HG03457 (cell line): ENCODE data around the gene CHN2.
"Not testable (repeated sequence)": the region's sequence is repeated elsewhere in the genome, so short reads cannot be mapped to it uniquely, and the experiment has no call there.

Source experiments
- ATAC-seq: cut with Tn5 transposase; IDR thresholded peaks from one replicate; pipeline ENCODE4 v1.9.1; 2021; ENCODE audit warnings: moderate number of reproducible peaks; ENCODE audit not compliant: unreplicated experiment

CHN2 gene

DNA sequence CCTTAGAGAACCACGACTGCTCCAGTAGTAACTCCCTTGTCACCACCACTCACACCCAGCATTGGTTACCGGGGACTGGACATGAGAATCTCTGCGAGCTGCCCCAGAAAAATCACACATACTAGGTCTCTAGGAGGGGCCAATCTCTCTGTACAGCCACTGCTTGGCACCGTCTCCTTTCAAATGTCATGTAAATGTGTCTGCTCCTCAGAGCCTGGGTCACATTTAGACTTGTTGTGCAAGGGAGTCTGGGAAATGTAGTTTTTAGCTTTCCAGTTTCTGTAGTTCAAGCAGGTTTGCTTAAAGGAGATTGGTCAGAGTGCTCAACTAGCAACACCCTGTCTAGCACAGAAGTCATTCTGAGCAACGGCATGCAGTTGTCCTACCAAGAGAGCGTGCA, 60.0 kb downstream of the CHN2 start:
- no peak for ATAC-seq

DNA sequence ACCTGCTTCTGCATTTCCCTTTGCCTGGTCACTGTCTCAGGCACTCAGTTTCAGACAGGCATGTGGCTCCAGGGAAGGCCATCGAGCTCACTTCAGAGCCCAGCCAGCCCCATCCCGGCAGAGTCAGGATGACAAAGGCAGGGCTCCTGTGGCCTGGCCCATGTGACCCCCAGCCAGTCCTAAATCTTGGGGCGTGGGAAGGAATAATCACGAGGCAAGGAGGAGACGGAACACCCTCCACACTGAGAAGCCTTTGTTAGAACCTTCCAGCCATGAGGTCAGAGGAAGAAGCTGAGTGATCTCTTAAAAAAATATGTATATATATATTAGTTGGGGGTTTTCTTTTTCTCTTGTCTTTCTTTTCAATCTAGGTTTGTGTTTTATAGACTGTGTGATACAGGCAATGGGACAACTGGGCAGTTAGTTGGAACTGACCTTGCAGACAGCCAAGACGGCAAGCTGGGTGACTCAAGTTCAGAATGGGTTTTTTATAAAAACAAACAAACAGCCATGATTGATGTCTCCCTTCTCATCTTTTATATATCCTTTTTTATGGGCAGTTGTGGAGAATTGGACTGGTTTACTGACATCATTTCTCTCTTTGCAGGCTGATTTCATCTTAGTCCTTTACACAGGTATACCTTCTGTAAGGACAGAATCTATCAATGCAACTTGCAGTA, 60.8 kb downstream of the CHN2 start:
- no peak for ATAC-seq

DNA sequence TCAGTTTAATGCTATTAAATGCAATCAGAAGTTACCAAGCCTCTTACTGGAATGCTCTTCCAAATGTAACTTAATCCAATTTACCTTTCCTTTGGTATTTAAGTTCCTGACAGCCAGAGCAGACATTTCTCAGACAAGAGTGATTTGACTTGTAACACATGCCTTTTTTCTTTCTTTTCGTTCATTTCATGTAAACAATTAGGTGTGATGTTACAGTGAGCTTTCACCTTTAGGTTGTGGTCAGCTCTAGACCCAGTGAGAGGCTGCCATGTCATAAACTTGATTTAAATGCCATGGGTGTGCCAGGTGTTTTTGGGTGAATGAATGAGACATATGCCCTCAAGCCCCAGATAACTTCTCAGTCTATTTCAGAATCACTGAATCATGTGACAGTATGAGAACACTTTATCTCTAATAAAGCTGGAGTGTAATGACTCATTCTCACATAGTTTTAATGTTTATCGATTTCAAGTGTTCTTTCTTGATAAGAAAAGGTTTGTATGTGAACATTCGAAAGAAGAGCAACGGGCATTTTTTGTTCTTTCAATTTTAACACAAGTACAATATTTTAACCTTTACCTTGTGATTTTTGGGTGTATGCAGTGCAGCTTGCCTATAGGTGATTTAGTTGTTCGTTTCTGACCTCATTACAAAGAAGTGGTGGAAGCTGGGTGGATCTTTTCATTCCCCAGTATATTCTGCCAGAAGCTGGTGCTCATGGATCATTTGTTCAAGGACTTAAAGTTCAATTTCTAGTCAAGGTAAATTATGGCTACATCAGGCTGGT, 61.5 kb downstream of the CHN2 start:
- ATAC-seq = no peak

DNA sequence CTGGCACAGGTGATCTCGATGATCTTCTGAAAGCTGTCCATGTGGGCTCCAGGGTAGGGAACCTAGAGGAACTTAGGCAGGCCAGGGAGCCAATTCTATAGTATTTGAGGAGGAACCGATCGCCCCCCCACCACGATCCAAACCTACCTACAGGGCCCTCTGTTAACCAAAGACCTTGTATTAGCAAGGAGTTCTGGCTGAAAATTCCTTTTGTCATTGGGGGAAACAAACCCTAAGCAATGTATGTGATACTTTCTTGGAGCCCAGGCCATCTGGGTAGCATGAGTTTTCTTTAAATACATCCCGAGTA, 62.1 kb downstream of the CHN2 start:
- no peak for ATAC-seq

DNA sequence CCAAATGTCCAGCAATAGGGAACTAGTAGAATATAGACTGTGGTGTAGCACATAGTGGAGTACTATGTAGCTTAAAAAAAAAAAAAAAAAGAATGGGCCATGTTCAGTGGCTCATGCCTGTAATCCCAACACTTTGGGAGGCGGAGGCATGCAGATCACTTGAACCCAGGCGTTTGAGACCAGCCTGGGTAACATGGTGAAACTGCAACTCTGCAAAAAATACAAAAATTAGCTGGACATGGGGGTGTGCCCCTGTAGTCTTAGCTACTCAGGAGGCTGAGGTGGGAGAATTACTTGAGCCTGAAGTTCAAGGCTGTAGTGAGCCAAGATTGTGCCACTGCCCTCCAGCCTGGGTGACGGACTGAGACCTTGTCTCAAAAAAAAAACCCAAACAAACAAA, 64.4 kb downstream of the CHN2 start:
- ATAC-seq = no peak

DNA sequence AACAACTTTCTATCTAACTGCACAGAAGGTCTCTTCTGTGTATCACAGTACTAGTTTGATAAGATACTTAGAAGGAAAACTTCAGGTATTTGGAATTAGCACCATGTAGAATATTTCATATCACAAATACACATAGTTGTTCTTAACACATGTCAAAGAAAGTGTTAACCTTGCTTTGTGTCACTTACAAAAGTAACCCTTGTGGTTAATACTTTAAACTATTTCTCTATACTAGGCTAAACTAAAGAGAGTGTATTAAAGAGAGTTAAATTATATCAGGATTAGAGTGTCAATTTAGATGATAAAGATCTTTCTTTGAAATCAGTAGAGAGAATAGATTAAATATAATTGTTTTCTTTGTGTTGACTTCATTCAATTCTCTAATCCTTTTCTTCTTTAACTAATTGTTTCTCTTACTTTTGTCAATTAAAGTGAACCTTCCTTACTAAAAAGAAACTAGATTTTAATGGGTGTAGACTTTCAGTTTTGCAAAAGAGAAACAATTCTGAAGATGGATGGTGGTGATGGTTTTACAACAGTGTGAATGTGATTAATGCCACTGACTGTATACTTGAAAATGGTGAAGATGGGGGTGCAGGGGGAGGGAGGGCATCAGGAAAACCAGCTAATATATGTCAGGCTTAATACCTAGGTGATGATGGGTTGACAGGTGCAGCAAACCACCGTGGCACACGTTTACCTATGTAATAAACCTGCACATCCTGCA, 67.8 kb downstream of the CHN2 start:
- no peak for ATAC-seq

DNA sequence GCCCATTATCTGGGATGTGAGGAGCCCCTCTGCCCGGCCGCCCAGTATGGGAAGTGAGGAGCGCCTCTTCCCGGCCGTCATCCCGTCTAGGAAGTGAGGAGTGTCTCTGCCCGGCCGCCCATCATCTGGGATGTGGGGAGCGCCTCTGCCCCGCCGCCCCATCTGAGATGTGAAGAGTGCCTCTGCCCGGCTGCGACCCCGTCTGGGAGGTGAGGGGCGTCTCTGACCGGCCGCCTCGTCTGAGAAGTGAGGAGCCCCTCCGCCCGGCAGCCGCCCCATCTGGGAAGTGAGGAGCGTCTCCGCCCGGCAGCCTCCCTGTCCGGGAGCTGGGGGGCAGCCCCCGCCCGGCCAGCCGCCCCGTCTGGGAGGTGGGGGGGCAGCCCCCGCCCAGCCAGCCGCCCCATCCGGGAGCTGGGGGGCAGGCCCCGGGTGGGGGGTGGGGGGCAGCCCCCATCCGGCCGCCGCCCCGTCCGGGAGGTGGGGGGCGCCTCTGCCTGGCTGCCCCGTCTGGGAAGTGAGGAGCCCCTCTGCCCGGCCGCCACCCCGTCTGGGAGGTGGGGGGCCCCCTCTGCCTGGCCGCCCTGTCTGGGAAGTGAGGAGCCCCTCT, 69.1 kb downstream of the CHN2 start:
- ATAC-seq = not testable (repeated sequence)

DNA sequence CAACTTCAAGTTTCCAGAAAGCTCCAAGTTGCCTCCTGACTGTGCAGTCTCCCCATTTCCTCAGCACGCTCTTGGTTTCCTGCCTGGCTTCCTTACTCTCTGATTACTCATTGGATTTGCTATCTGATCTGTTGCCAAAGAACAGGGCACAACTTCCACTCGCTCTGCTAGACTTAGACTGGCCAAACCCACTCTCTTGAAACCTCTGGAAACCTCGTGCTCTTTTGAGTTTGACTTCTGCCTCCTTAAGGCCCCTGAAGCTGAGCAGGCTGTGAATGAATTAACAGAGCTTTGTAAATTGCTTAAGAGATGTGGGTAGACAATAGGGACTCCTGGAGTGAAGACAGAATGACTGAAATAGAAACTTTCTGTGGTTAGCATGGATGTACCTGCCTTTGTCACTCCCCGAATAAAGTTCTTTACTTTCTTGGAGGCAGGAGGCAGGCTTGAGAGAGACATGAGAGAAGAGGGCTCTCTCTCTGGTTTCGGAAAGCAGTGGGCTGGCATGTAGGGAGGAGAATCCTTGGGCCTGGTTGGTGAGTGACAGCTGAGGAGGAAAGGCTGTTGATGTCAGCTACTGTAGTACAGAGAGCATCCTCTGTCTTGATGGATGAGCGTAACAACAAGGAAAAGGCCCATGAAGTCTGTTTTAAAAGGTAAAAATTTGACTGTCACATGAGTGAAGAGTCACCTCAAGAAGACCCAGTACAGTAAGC, 70.8 kb downstream of the CHN2 start:
- ATAC-seq = no peak

DNA sequence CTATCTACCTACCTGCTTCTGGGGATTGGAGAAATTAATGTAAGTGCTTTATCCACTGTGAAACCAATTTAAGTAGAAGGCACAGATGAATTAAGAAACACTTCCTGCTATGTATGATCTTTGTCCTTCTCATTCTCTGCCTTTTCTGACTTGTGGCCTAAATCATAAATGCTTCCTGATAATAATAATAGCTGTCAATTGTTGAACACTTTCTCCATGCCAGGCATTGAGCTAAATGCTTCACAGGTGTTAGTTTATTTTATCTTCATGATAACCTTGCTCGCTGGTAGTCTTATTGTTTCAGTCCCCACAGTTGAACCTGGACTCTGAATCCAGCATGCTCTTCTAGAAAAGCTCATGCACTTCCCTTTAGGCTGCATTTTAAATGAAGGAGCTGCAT, 75.4 kb downstream of the CHN2 start:
- ATAC-seq = no peak

DNA sequence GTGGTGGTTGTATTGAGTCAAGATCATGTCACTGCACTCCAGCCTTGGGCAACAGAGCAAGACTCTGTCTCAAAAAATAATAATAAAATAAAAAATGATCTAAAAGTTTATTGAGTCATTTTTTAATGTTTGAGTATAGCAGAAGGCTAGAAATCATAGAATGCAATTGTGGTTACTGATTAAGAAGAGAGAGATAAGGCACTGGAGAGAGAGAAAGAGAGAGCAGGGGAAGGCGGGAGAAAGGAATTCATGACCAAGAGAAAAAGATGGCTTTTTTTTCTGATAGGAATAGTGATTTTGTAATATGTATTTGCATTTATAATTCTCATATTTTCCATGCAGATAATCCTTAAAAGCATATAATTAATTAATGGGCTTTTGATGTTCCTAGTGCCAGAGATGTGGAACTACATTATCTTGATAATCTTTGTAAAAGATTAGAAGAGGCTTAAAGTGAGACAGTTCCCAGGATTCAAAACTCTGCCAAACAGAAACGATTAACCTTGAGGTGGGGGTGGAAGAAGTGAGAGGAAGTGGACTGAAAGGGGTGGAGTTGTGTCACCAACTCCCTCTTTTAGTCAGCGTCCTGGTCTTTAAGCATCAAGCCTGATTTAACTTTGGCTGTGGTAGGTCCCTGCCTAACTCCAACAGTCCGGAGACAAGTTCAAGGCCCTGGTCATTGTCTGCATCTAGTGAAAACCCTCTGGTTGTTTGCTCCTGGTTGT, 76.2 kb downstream of the CHN2 start:
- no peak for ATAC-seq

DNA sequence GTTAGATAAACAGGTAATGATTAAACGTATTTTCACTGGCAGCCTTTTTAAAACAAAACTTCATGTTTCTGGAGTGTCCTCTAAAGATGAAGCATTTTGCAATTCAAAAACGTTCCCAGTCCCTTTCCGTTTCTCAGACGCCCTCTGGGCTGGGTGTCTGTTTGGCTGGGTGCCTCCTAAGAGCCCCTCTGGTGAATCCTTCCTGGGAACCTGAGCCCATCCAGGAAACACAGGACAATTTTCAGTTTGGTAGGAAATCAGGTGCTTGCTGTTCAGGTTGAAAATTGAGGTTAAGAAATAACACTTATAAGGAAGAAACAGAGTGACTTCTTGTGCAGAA, 76.7 kb downstream of the CHN2 start:
- ATAC-seq = no peak

DNA sequence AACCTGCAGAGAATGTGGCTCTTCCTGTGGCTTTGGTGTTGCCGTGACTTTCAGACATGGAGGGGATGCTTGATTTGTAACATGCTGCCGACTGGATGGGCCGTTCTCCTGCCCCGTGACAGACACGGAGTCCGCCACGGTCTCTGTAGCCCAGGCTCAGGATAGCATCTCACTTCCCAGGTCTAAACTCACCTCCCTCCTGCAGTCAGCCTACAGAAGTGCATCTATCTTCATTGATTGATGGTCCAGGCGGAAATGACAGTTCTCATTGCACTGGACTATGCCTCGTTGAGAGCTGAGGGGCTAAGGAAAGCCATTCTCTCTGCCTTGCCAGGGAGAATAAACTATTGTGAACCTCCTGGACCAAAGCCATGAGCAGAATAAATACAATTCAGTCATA, 77.5 kb downstream of the CHN2 start:
- ATAC-seq = no peak

DNA sequence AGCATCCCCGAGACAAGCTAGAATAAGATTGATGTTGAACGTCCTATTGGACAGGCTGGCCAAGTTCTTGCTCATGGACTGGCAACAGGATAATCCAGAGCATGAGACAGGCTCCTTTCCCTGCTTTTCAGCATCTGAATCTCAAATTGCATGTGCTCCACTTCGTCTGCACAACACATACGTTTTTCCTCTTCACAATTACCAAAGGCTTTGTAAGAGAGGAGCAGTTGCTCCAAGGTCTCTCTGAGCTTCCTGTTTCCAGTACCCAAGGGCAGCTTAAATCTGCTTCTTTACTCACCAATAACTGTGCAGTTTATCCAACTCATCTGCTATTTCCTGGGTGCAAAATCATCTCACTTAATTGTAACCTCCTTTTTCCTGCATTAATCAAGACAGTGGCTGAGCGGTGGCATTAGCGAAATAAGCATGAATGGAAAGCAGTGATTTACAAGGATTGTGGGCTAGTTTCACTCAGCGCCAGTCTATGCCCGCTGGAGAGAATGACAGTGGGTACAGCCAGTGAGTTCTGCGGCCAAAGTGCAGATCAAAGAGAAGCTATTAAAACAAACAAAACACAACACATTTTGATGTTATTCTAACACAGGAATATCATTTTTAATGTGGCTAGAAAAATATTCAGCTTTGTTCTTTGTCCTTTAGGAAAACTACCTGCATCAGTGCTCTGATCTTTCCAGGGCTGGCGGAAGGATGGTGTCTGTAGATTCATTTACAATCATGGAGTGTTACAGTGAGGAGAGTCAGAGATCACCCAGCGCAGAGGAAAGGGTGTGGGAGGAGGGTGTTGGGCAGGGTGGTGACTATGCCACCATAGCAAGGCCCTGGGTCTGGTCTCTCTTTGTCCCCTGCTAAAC, 79.8 kb downstream of the CHN2 start:
- no peak for ATAC-seq

DNA sequence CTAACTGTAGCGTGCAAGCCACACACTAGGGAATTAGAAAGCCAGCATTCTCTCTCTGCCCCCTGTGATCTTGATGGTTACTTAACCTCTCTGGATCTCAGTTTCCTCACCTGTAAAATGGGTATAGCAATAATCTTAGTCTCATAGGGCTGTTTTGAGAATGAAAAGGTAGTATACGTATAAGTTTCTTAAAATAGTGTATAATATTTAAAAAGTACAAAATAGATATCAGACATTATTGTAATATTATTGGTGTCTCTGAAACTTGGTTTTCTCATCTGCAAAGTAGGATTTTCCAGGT, 80.4 kb downstream of the CHN2 start:
- no peak for ATAC-seq

DNA sequence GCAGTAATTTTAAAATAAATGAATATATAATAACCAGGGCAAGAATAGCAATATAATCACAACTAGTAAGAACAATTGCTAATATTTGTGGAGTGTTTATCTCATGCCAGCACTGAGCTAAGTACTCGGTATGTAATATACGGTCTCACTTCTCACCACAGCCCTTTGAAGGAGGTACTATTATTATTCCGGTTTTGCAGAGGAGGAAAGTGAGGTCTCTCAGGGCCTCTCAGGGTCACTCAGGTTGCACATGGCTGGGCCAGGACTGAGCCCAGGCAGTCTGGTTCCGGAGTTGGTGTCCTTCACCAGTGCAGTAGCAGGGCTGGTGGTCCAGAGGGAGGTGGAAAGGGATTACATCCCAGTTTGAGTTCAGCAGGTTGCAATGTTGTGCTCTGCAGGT, 80.9 kb downstream of the CHN2 start:
- ATAC-seq = no peak

DNA sequence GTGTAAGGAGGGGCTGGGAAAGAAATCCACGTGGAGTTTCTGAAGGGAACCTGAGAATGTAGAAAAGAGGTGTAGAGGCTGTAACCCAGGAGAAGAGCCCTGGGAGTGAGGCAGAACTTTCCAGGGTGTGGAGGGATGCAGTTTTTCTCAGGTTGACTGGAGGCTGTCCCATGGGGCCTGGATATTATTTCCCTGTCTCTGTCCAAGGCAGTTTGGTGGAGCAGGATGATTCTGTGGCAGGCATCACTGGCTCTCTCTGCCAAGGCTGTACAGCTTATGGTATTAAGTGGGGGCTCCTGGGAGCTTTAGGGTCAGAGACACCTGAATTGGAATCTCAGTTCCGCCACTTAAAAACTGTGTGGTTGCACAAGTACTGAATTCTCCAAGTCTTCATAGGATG, 81.6 kb downstream of the CHN2 start:
- ATAC-seq = no peak

DNA sequence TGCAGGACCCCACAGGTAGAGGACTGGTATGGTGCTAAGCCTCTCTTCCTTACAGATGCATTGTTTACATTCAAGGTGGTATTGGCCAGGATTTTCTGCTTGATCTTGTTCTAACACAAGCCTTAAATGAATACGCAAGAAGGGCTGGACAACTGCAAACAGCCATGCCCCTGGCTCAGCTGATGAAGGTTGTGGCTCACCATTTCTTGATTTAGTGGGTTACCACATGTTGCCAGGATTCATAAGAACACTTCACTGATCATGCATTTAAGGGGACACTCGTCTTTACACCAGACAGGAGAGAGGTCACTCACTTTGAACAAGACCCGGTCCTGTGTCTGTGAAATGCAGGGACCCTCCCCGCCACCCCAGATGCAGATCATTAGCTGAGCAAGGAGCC, 82.2 kb downstream of the CHN2 start:
- ATAC-seq = no peak

DNA sequence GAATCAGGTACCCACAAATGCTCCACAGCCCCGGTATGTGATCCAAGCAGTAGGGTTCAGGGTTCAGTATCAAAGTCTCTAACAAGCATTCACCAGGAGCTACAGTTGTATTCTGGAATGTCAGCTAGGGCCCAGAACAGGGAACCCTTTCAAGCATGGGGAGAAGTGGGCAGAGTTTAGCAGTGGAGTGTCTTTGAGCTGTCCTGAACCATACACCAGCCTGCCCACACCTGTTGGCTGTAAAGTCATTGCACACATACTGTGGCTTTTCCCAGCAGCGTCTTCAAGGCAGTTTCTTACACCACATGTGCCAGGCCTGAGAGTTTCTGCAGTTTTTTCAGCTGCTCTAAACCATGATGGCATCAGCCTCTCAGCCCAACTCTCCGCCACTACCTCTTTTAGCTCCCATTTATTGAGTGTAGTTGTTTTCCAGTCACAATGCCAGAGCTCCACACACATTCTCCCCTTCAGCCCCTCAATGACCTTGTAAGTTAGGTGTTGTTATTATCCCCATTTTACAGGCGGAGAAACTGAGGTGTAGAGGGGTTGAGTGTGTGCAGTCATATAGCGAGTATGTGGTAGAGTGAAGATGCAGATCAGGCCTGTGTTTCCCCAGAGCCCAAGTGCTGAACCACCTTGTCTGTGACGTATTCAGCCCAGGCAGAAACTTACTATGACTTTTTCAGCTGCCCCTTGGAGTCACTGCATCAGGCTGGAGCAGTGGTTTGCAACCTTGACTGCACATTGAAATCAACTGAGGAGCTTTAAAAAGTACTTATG, 83.1 kb downstream of the CHN2 start:
- ATAC-seq = no peak
